NB4 (cell line): ENCODE results near the gene DGKB.

Experiments used
- CTCF ChIP-seq: IDR thresholded peaks from one replicate; pipeline ENCODE4 v1.5.1; 2012; ENCODE audit warnings: low read depth, low read length
- POLR2A ChIP-seq: IDR thresholded peaks from 2 replicates; pipeline ENCODE4 v1.6.1; 2011; ENCODE audit warnings: mild to moderate bottlenecking; ENCODE audit not compliant: insufficient read length; ENCODE audit errors: extremely low read depth
- TF ChIP-seq, protein P1 (sequence below): IDR thresholded peaks from 2 replicates; pipeline ENCODE4 v1.6.1; 2011; ENCODE audit warnings: low read depth, low read length

DNA sequence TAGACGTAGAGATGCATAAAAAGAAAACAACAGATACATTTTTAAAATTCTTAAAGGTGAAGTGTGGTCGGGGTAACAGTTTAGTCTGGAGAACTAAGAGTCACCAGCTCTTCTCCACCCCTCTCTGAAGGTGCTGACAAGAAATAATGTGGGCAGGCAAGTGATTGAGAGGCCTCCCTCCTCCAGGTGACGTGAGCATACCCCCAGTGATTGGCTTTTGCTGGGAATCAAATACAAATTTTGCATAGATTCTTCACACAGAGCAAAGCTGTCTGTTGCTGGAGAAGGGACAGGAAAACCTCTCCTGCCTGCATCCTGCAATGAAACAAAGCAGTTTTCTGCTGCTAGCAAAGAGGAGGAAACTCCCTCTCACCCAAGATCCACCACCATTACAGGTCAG, 115.0 kb downstream of the DGKB start:
- TF ChIP-seq CTCF, result no peak
- TF ChIP-seq, protein P1, sequence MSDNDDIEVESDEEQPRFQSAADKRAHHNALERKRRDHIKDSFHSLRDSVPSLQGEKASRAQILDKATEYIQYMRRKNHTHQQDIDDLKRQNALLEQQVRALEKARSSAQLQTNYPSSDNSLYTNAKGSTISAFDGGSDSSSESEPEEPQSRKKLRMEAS, result no peak
- TF ChIP-seq POLR2A, result no peak
